Stimulated activated CD4-positive, alpha-beta T cell treated with anti-CD3 and anti-CD28 coated beads, Interleukin-4, amount 100 ng/mL, for 4 hours (primary cell): ENCODE data around the gene GMCL2.

Experiments used
- DNase-seq, 2 experiments: peaks; one replicate each; pipeline ENCODE4 v3.0.0-alpha.2; 2020

Gene GMCL2

DNA sequence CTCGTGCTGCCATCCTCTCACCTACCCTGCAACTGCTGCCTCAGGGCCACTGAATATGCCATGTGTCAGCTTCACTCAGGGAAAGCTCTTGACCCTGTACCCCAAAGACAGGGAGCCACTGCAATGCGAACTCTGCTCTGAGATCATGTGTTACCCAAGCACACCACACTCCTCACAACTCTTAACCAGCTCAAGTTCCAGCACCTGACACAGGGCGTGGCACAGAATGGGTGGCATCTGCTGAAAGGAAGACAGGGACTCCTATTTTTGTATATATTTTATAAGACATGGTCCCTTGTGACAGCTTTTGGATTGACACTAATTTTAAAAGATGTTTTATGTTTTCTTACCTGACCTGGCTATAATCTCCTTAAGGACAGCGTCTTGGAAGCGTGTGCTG, 34.7 kb upstream of the GMCL2 start:
- DNase-seq, result no peak

- no peak for DNase-seq
Observed at GRCh38 chr5:178221282-178221681, 34.1 kb upstream of the GMCL2 start.

GRCh38 chr5:178218827-178219226, 31.7 kb upstream of the GMCL2 start:
- no peak for DNase-seq

DNA sequence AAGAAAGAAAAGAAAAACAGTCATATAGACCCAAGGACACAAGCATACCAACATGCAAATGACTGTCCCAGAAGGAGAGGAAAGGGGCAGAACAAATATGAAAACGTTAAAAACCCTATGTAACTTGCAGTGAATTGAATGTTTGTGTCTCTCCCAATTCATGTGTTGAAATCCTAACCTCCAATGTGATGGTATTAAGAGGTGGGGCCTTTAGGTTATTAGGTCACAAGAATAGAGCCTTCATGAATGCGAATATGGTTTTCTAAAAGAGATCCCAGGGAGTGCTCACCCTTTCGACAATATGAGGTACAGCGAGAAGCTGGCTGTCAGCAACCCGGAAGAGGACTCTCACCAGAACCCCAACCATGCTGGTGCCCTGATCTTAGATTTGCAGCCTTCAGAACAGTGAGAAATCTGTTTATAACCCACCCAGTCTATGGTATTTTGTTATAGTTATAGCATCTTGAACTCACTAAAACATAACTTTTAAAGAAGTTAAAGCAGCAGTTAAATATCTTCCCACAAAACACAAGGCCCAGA, 31.1 kb upstream of the GMCL2 start:
- no peak for DNase-seq

DNA sequence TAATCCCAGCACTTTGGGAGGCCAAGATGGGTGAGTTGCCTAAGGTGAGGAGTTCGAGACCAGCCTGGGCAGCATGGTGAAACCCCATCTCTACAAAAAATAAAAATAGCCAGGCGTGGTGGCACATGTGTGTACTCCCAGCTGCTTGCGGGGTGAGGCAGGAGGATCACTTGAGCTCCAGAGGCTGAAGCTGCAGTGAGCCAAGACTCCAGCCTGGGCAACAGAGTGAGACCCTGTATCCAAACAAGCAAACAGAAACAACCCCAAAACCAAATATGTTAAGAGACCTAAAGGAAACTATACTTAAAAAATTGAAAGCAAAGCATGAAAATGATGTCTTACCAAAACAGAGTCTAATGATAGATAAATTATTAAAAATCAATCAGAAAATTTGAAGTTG, 29.6 kb upstream of the GMCL2 start:
- DNase-seq, result no peak

DNA sequence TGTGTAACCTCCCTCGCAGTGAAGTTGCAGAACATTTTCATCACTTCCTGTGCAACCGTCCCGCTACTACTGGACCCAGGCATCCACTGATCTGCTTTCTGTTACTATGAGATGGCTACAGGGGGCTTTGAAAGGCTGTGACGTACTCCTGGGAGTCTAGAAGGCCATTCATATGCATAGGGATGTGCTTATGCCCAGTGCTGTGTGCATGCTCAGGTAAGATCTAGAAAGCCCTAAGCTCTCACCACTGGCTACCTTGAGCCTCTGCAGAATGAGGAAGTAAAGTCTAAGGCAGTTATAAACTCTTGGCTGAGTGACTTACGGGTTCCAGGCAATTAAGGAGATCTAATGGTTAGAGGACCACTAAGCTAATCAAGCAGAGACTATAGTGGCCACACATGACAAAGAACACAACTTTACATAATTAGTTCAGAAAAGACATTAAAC, 28.9 kb upstream of the GMCL2 start:
- no peak for DNase-seq

DNA sequence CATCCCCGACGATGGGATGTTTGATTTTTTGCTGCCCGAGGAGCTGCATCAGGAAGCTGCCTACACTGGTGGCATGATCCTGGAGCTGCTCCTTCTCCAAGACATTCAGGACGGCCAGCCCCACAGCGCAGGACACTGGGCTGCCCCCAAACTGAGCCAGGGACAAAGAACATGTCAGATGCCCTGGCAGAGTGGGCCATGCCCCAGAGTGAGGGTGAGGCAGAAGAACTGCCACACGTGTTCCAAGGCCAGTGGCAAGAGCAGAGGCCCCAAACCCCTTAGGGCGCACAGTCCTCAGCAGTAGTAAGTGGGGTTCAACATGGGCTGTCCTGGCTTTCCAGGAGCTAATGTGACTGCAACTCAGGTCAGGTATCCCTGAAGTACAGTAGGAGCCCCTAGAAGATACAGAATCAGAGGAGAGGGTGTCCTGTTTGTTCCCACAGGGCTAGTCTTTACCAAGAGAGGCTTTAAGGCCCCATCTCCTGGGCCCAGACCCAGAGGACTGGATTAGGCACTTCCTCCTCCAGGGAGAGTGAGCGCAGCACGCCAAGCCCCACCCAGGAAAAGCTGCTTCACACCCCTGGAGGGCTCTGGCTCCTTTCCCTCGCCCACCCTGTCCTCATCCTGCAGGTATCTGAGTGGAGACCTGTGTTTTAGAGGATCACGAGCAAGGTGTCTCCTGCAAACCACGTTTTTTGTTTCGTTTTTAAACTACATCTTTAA, 28.3 kb upstream of the GMCL2 start:
- DNase-seq, result no peak

DNA sequence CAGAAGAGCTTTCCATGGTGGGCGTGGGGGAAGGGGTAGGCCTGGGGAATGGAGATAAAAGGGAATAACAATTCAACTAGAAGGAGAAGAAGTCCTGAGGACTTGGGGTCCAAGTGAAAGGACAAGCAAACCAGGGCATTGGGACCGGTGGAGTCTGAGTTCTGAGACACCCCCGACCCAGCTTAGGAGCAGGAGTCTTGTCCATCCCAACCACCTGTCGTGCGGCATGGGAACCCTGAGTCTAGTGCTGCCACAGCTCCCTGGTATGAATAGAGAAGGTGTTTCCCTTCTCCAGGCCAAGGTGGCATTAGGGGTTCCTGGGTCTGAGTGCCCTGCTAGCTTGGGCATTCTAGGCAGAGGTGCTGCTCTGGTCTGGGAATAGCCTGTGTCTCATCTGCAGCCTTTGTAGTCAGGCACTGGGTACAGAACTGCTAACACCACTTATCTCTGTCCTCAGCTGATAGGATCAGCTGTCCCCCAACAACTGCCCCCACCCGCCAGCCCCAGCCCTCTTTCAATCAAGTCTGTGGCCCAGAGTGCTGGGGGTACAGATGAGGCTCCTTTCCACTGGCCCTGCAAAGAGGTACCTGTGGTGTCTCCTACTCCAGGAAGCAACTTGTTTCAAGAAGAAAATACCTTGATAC, 27.1 kb upstream of the GMCL2 start:
- no peak for DNase-seq

- no peak for DNase-seq
Observed at GRCh38 chr5:178213748-178214151, 26.6 kb upstream of the GMCL2 start.

- no peak for DNase-seq
Observed at GRCh38 chr5:178213003-178213461, 25.9 kb upstream of the GMCL2 start.

GRCh38 chr5:178212241-178213002, 25.3 kb upstream of the GMCL2 start:
- DNase-seq, result no peak

GRCh38 chr5:178211095-178212048, 24.2 kb upstream of the GMCL2 start:
- no peak for DNase-seq

DNA sequence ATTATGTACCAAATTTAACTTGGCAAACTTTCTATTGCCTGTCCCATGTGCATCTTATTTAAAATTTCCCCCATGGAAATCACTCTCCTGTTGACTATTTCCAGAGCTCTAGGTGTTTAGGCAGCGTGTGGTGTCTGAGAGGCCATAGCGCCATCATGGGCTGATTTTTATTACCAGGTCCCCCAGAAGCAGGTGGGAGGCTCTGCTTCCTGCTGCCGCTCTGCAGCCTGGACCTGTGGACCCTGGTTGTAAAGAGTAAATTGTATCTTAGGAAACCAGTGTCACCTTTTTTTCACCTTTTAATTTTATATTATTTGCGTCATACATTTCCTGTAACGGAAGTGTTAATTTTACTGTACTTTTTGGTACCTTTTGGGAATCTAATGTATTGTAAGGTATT, 23.5 kb upstream of the GMCL2 start:
- no peak for DNase-seq

DNA sequence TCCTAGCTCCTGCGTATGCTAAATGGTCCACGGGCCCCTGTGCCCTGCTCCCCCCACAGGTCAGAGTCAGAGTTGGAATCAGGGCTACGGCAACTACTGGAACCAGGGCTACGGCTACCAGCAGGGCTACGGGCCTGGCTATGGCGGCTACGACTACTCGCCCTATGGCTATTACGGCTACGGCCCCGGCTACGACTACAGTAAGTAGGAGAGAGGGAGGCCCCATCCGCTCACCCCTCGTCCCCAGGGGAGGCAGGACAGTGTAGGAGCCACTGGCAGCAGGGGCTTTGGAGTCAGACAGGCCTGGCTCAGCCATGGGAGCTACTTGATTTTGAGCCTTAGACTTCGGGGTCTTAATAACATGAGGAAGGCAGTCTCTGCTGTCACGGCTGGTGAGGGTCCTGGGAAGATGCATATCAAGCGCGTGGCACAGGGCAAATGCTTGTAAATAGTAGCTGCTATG, 22.9 kb upstream of the GMCL2 start:
- DNase-seq, result no peak

DNA sequence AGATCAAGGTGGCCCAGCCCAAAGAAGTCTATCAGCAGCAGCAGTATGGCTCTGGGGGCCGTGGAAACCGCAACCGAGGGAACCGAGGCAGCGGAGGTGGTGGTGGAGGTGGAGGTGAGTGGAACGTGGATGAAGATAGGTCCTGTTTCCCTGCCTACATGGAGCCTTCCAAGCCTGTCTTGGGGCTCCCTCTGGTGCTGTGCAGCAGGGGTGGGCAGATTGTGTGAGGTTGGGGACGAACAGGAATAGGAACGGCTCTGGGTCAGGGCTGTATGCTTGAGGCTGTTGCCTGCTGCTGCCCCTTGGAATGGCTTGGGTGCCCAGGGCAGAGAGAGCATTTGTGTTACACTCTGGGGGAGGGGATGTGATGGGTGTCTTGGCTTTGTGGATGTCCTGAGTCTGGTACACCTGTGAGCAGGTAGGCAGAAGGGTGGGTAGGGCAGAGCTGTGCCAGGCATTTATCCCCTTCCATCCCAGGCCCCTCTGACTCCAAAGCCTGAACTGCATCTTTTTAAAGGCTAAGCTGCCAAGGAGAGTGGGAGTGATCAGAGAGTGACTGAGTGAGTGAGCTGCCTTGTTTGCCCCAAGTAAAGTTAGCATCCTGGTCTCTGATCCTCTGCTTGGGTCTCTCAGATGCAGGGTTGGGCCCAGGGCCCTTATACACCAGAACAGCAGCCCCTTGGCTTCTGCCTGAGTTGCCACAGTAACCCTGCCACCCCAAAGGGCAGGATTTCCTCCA, 22.3 kb upstream of the GMCL2 start:
- DNase-seq, result no peak

DNA sequence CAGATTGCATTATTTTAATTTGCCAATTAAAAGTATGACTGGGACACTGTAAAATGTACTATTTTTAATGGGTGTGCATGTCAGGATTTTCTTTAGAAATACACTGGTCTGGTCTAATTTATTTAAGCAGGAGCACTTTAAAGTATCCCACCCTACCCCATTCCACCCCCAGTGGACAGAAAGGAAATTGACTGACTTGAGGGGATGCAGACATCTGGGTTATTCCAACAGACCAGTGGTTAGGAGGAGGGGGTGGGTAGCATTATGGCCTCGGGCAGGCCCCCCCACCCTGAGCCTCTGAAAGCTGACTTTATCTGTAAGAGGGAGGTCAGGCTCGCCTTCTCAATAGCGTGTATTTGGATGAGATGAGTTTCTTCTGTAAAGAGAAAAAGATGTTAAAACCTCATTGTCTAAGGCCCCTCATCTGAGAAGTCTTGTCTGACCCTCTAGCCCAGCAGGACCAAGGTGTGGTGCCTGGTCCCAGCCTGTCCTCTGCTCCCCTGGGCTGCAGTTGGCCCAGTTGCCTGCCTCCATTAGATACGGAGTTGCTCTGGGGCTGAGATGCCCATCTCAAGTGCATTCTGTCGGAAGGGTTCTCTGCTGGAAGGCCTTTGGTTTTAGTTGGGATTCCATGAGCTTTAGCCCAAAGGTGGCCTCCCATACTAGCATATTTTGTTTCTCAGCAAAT, 21.5 kb upstream of the GMCL2 start:
- DNase-seq, result no peak

DNA sequence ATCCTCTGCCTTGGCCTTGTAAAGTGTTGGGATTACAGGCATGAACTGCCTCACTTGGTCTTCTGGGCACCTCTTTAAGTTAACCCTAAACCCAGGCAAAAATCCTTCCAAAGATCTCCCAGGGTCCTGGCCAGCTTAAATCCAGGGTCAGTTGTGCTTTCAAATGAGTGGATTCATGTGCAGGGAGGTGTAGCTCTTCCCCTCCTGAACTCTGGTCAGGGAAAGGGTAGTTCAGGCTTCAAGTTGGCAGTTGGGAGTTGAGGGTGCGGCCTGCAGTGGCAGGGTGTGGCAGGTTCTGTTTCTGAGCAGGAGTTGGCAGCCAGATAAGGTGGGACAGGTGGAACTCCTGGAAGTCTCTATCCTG, 20.7 kb upstream of the GMCL2 start:
- DNase-seq, result no peak

GRCh38 chr5:178207183-178207916, 20.2 kb upstream of the GMCL2 start:
- DNase-seq, result no peak

DNA sequence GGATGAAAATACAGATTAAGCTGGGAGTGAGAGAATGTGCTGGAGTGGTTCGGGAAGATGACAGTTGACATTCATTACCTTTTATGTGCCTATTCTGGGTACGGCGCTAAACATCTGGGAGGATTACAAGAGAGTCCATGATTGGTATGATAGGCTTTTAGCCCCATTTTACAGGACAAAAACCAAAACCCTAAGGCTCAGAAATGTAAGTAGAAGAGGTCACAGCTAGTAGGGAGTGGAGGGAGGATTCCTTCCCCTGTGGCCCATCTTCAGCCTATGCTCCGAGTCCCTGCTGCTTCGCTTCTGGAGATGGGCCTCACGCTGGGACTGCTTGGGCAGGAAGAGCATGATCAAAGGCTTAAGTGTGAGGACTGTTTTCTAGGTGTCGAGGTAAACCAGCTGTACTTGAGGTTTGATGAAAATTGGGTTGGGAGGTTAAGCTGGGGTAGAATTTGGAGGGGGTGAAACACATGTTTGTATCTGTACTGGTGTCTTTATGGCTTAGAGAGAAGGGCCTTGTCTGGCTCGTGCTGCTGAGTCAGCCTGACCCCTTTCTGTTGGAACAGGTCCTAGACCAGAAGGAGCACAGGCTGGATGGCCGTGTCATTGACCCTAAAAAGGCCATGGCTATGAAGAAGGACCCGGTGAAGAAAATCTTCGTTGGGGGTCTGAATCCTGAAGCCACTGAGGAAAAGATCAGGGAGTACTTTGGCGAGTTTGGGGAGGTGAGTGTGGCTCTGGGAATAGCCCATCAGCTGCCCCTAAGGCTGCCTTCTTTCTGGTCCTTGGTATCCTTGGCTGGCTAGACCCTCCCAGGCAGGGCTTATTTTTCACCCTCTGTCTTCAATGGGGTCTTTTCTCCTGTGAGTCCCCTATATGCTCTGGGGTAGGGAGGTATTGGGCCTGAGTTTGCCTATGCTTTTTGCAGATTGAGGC, 19.3 kb upstream of the GMCL2 start:
- DNase-seq, result no peak
